Measurements from ENCODE around the gene BCKDHB.
"Not testable (repeated sequence)": the region's sequence is repeated elsewhere in the genome, so short reads cannot be mapped to it uniquely, and the experiment has no call there.

BCKDHB gene

DNA sequence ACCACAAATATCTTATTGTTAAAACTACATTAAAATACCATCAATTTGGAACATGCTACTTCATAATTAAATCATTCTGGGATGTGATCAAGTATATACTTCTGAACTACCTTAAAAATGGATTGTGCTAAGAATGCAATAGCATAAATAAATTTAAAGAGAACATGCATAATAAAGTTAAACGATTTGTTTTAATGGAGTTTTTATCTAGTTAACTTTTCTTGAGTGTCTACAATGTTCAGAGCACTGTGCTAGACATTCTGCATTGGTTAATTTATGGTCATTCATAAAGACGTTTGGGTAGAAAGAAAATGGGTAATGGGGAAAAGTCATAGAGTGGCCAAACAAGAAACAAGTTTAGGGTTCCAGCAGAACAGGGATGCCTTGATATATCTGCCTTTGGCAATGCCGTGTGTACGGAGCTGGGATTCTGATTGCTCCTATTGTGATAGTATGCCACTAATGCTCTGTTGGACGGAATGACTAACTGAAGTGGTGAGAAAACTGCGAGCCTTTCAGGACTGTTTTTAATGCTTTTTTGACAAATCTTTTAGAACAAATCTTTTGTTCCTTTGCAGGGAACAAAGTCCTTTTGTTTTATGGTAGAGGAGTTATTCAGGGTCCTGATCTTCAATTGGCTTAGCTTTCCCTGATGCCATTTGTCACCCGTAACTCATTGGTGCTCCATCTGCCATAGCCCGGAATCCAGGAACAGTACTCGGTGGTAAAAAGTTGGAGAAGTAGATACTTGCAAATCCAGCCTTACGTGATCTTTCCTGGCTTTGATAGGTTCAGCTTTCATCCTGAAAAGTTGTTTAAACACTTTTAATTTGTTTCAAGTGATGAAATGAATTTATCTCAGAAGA lies 162.6 kb downstream of the BCKDHB start:
- no peak for DNase-seq

DNA sequence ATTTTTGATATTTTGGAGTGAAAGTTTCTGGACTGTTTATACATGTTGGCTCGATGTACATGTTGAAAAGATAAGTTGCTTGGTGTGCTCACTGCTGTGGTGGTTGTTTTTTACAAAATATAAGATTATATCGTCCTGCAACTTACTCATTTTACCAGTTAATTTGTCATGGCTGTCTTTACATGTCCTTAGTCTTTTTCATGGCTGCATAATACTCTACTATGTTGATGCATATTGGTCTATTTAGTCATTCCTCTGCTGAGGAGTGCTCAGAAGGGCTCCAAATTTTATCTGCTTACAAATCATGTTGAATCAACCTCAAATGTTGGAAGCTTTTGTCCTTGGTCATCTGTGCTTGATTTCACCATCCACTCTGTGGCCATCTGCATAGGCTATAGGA lies 164.6 kb downstream of the BCKDHB start:
- DNase-seq: no peak

DNA sequence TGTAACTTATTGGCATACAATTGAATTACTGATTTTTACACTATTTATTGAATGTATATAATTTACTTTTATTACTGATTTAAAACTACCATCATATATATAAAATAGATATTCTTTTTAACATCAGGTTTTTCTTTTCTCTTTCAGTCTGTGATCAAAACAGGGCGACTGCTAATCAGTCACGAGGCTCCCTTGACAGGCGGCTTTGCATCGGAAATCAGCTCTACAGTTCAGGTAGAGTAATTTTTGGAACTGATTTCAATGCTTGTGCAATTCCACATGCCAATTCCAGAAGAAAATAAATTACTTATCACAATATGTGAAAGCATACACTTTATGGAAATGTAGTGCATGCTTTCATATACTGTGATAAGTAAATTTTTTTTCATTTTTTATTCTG lies 166.5 kb downstream of the BCKDHB start:
- DNase-seq: no peak

GRCh38 chr6:80276861-80277260 lies 170.4 kb downstream of the BCKDHB start:
- no peak for DNase-seq

GRCh38 chr6:80277501-80277900 lies 171.0 kb downstream of the BCKDHB start:
- DNase-seq: no peak

GRCh38 chr6:80280262-80281010 lies 174.0 kb downstream of the BCKDHB start:
- DNase-seq: no peak

DNA sequence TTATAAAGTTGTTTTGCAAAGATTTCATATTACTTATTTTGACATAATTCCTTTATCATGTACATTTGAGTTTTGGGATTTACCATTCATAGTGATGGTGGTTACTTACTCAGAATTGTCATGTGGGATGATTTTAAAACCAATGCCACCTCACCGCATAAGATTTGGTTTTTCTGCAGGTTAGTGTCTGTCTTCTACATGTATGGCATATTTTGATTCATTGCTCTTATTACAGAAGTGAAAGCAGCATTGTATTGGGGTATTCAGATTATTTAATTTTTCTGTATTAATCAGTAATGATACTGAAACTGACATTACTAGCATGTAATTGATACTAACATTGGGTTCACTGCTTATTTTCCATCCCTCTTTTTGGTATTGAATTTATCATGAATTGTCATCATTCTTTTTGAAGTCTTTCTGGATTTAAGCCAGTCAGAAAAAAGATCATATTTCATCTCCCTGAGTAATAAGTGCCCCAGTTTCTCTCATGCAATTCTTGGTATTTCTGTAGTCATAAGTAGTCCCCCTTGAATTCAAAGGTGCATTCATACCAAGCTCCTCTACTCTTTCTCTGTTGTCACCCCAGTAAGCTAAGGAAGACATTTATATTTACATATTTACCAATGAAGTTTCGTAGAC lies 176.6 kb downstream of the BCKDHB start:
- no peak for DNase-seq

- DNase-seq: no peak
Observed at GRCh38 chr6:80287112-80287511, 180.6 kb downstream of the BCKDHB start.

GRCh38 chr6:80287607-80288006 lies 181.1 kb downstream of the BCKDHB start:
- no peak for DNase-seq

DNA sequence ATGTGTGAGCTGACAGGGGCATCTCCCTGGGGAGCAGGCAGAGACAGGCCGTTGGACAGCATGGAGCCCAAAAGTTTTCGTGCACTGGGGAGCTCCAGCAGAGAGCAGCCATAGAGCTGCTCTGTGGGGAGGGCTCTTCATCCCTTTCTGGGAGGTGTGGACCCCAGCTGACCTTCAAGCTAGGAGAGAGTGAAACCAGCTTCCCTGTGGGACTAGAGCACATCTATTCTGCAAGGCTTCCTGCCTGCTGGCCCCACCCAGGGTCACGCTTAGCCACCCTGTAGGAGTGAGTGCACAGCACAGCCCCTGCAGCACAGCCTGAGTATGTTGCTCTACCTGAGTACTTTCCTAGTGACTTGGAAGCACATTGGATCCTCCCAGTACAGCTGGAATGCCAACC lies 183.3 kb downstream of the BCKDHB start:
- no peak for DNase-seq

GRCh38 chr6:80294531-80294930 lies 188.1 kb downstream of the BCKDHB start:
- DNase-seq: not testable (repeated sequence)

DNA sequence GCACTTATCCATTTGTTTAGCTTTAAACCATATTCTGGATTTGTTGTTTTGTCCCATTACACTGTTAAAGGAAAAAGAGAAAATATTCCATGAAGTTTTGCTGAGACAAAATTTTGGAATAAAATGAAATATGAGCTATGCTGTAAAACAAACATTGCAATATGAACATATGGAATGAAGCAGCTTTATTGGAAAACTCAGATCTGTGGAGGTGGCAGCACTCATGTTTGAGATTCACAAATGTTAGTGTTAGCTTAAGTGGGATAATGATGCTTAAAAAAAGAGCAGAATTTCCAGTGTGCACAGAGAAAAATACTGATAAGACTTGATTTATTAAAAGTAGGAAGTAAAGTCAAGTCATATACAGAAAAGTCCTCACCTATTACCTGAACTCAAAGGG lies 196.2 kb downstream of the BCKDHB start:
- no peak for DNase-seq

- no peak for DNase-seq
Observed at GRCh38 chr6:80304014-80304413, 197.5 kb downstream of the BCKDHB start.

DNA sequence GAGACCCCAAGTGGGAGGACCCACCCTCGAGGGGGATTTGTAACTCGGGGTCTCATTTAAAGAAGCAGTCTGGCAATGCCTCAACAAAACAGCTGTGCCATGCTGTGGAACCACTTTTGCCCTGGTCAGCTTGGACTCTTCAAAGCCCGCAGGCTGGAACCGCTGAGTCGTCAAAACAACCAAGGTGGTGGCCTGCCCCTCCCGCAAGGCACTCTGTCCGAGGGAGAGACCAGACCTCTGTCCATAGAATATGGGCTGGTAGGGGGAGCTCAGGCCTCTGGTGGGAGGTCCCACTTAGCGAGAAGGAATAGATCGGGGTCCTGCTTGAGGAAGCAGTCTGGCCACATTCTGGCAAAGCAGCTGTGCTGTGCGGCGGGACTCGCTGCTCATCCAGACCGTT lies 208.1 kb downstream of the BCKDHB start:
- DNase-seq: no peak

- DNase-seq: no peak
Observed at GRCh38 chr6:80316686-80317231, 210.3 kb downstream of the BCKDHB start.

DNA sequence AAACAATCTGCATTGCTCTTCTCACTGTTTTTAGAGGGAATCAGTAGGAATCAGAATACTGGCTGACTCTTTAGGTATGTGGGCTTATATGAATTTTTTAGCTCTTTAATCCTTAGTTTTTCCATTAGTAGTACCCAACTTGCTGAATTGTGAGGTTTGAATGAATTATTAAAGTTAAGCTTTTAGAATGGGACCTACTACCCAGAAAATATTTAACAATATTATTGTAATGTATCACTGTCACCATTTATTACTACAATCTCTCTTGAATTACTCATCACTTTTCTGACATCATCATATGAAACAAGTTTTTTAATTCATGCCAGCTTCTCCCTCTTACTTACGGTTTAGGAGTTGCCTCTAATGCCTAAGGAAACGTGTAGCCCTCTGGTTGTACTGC lies 212.7 kb downstream of the BCKDHB start:
- DNase-seq: no peak

GRCh38 chr6:80321011-80321410 lies 214.5 kb downstream of the BCKDHB start:
- DNase-seq: no peak

DNA sequence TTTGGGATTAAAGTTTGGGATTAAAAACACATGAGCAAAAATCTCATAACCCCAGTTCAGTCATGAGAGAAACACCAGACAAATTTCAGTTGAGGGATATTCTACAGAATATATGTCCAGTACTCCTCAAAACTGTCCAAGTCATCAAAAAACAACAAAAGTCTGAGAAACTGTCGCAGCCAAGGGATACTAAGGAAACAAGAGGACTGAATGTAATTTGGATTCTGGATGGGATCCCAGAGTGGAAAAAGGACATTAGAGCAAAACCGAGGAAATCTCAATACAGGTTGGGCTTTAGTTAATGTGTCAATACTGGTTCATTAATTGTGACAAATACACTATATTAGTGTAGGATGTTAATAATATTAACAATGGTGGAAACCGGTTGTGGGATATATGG lies 219.3 kb downstream of the BCKDHB start:
- no peak for DNase-seq

DNA sequence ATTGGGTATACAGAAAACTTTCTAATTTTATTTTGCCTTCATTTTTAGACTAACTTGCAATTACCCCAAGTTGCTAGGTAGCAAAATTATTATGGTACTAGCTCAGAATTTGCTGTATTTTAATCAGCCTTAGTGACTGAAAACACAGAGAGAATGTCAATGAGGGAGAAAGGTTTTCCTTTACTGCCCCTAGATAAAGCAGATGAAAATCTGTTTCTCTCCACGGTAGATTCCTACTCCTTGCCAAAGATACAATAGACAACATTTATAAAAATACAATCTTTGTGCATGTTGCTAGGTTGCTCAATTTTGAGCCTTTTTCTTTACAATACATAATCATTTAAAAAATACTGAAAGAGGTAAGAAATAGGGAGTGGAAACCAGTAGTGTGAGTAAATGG lies 222.2 kb downstream of the BCKDHB start:
- DNase-seq: no peak

DNA sequence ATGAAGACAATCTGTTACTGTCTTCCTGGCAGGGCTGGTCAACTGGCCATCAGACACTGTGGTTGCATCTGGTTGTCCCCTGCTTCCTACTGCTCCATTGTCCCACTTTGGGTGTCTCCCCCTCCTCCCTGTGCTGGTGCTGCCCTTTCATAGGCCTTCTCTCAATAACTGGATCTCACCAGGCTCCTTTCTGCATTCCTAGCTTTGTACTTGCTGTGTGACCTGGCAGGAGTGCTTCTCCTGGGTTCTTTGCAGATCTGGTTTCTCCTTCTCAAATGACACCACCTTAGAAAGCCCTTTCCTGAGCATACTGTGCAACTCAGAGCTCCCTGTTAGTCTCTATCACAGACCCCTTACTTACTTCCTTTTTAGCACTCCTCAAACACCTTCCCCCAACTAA lies 223.0 kb downstream of the BCKDHB start:
- DNase-seq: no peak

- DNase-seq: no peak
Observed at GRCh38 chr6:80330961-80331360, 224.5 kb downstream of the BCKDHB start.

DNA sequence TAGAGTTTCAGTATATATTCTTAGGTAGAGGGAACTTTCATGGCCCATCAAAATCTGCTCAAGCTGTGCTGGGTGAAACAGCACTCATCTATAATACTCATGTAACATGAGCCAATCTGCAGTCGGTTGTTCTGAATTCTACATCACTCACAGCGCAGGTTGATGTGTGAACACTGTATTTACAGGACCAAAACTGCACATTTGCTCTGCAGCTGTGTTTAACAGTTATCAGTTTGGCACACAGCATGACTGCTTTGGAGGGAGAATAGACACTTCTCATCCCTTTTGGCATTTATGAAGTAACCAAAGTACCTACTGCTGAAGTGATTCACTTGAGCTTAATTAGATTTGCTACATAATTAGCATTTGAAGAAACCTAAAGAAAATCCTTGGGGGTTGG lies 225.1 kb downstream of the BCKDHB start:
- DNase-seq: no peak

GRCh38 chr6:80331974-80332373 lies 225.5 kb downstream of the BCKDHB start:
- DNase-seq: no peak

All from T-helper 1 cell (primary cell).